Mucosa of stomach (tissue), 1 donor: ENCODE measurements around the gene CFAP43.
A peak's percentile ranks its signal among the peaks of the same experiment; 100 is the strongest.

Experiments used
- H3K27me3 ChIP-seq: one replicate; pipeline ENCODE4 v1.7.0; 2013; ENCODE audit warnings: mild to moderate bottlenecking, low read length; ENCODE audit not compliant: control insufficient read depth, insufficient read depth
- H3K36me3 ChIP-seq: one replicate; pipeline ENCODE4 v1.7.0; 2013; ENCODE audit warnings: low read length; ENCODE audit not compliant: control insufficient read depth, insufficient read depth
- H3K4me1 ChIP-seq: one replicate; pipeline ENCODE4 v1.7.0; 2013; ENCODE audit warnings: mild to moderate bottlenecking, low read length; ENCODE audit not compliant: control insufficient read depth, insufficient read depth
- H3K4me3 ChIP-seq: one replicate; pipeline ENCODE4 v1.7.0; 2013; ENCODE audit warnings: low read length
- H3K9ac ChIP-seq: one replicate; pipeline ENCODE4 v1.7.0; 2013; ENCODE audit warnings: mild to moderate bottlenecking, low read length, moderate library complexity
- H3K9me3 ChIP-seq: one replicate; pipeline ENCODE4 v1.7.0; 2013; ENCODE audit warnings: mild to moderate bottlenecking, low read length, moderate library complexity; ENCODE audit not compliant: control insufficient read depth
- donor health status: Pancreatic carcinoma.

CFAP43 gene

DNA sequence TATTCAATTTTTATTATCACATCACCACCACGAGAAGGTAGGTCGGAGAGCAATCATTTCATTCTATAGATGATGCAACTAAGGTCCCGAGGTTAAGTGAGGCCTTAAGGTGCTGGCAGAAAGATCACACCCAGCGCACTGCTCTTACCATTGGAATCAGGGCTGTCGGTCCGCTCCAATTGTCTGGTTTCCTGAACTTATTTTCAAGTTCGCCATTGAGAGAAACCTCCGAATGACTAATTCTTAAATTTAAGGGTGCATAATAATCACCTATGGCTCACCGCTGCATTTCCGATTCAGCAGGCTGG, 36.2 kb upstream of the CFAP43 start:
- Histone ChIP-seq H3K36me3 (no peaks in the 10 kb centered on the region), H3K9ac (peak overlapping the region; percentile 92), H3K4me1 (peaks cover 8% of the 10 kb centered on the region)

DNA sequence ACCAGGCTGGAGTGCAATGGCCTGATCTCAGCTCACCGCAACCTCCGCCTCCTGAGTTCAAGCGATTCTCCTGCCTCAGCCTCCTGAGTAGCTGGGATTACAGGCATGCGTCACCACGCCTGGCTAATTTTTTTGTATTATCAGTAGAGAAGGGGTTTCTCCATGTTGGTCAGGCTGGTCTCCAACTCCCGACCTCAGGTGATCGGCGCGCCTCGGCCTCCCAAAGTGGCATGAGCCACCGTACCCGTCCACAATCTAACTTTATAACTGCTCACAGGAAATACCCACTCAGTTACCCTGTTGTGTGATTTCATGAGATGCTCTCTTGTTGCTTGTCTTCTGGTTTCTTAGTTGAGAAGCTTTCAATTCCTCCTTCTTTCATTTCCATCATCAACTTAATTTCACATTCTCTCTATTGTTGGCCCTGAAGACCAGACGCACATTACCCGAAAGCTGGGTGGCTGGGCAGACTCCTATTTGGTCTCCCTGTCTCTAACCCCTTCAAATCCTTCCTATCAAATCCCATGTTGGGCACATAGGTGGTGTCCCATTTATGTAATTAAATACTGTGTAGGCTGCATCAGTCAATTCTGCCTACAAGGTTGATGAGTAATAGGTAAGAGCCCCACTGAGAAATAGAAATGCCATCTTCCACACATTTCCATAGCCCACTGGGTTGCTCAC, 35.7 kb upstream of the CFAP43 start:
- Histone ChIP-seq H3K36me3 (no peaks in the 10 kb centered on the region), H3K9me3 (no peaks in the 10 kb centered on the region), H3K4me3 (peak overlapping the region; percentile 39), H3K4me1 (peaks cover 8% of the 10 kb centered on the region), H3K9ac (peak overlapping the region; percentile 92), H3K27me3 (no peaks in the 10 kb centered on the region)

More for the DNA sequence above, 36.2 kb upstream of the CFAP43 start:
- H3K27me3 ChIP-seq: no peaks in the 10 kb centered on the region
- H3K4me3 ChIP-seq: peak overlapping the region; percentile 39
- H3K9me3 ChIP-seq: no peaks in the 10 kb centered on the region

DNA sequence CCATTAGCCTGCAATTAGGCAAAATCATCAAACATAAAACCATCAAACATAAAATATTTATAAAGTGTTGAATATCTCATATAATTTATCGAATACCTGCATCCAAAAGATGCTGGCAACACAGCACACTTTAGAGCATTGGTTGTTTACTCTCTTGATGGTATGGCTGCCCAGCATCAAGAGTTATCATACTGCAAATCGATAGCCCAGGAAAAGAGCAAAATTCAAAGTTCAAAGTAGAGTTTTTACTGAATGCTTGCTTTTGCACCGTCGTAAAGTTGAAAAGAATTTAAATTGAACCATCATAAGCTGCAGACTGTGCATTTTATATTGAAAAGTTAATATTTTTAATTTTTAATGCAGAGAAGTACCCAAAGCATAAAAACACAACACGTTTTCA, 32.6 kb upstream of the CFAP43 start:
- no peak overlapping the region for H3K9ac ChIP-seq
- H3K4me1 ChIP-seq: peaks cover 8% of the 10 kb centered on the region
- H3K9me3 ChIP-seq: no peaks in the 10 kb centered on the region
- H3K27me3 ChIP-seq: no peaks in the 10 kb centered on the region
- H3K4me3 ChIP-seq: no peak overlapping the region
- peaks cover 12% of the 10 kb centered on the region for H3K36me3 ChIP-seq

DNA sequence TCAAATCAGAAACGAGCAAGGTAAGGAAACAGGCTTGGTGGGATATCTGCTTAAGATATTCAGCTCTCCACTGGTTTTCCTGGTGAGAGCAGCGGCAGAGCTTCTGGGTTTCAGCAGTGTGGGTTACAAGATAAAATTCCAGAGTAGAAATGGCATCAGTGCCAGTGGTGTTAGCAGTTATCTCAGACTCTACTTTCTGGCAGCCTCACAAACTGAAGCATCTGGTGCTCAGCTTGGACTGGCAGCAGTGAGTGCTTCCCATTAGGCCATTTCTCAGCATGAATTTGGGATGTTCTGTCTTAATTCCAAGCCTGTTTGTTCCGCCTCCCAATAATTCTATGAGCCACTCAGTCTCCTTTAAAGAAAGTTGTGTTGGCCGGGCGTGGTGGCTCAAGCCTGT, 29.9 kb upstream of the CFAP43 start:
- Histone ChIP-seq H3K9me3 (no peaks in the 10 kb centered on the region), H3K27me3 (no peaks in the 10 kb centered on the region), H3K4me1 (no peaks in the 10 kb centered on the region), H3K36me3 (peaks cover 21% of the 10 kb centered on the region), H3K9ac (no peak overlapping the region), H3K4me3 (no peak overlapping the region)

DNA sequence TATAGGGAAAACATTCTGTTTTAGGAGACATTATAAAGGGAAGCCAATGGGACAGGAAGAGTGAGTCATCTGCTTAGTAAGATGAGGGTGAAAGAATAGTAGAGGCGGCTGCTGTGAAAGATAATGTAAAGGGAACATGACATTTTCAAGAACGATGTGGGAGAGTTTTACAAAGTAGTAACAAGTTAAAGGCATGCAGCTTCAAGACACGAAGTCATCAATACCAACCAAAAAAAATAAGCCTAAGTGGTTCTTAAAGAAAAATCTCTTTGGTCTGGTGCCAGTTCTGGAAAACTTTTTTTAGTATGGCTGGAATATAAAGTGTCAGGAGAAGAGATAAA, 28.6 kb upstream of the CFAP43 start:
- H3K4me3 ChIP-seq: no peak overlapping the region
- H3K27me3 ChIP-seq: no peaks in the 10 kb centered on the region
- H3K9ac ChIP-seq: no peak overlapping the region
- H3K4me1 ChIP-seq: peaks cover 11% of the 10 kb centered on the region
- H3K36me3 ChIP-seq: peaks cover 21% of the 10 kb centered on the region
- no peaks in the 10 kb centered on the region for H3K9me3 ChIP-seq

DNA sequence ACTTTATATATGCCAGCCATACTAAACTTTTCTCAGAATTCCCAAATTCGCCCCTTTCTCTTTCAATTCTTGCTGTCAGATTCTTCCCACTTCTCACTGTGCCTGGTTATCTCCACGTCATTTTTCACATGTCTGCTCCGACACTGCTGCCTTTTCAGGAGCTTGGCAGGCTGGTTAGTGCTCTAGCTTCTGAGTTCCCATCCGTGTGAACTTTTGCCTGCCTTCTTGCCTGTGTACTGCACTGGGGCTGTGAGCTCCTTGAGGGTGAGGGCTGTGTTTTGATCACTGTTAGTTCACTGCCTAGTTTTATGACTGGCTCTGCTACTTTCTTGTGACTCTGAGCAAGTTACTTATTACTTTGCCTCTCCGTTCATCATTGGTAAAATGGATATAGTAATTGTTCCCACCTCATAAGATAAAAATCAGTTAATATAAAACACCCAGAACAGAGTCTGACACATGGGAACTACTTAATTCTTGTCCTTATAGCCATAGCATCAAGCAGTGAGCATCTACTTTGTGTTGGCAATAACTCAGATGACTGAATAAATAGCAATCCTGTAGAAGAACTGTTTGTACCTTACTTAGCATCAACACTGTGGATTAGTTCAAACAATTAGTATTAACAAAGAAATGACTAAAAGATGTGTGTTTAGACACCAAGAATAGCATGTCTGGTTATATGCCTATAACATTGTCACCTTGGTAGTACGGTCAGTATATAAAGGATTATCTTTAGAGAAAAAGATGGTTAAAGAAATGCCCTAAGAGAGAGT, 28.0 kb upstream of the CFAP43 start:
- Histone ChIP-seq H3K4me3 (no peak overlapping the region), H3K9me3 (no peaks in the 10 kb centered on the region), H3K36me3 (peaks cover 21% of the 10 kb centered on the region), H3K27me3 (no peaks in the 10 kb centered on the region), H3K9ac (no peak overlapping the region), H3K4me1 (peaks cover 11% of the 10 kb centered on the region)

DNA sequence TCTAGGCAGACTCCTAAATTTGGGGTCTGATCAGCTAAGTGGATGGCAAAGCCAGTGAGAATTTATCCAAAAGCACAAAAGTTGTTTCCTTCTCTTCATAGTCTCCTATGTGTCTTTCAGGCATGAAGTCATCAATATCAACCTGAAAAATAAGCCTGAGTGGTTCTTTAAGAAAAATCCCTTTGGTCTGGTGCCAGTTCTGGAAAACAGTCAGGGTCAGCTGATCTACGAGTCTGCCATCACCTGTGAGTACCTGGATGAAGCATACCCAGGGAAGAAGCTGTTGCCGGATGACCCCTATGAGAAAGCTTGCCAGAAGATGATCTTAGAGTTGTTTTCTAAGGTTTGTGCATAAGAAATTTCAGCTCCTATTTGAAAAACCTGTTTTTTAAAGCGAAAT, 27.3 kb upstream of the CFAP43 start:
- H3K4me3 ChIP-seq: no peak overlapping the region
- no peak overlapping the region for H3K9ac ChIP-seq
- peaks cover 21% of the 10 kb centered on the region for H3K36me3 ChIP-seq
- no peaks in the 10 kb centered on the region for H3K9me3 ChIP-seq
- no peaks in the 10 kb centered on the region for H3K27me3 ChIP-seq
- H3K4me1 ChIP-seq: peaks cover 11% of the 10 kb centered on the region

DNA sequence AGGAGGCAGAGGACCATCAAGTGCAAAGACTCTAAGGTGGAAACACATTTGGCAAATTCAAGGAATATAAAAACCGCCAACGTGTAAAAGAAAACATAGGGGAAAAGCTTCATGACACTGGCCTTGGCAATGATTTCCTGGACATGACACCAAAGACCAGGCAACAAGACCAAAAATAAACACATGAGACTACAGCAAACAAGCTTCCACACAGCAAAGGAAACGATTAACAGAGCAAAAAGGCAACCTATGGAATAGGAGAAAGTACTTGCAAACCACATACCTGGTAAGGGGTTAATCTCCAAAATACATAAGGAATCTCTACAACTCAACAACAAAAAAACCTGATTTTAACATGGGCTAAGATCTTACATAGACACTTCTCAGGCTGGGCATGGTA, 26.0 kb upstream of the CFAP43 start:
- Histone ChIP-seq H3K9me3 (no peaks in the 10 kb centered on the region), H3K4me3 (no peak overlapping the region), H3K9ac (no peak overlapping the region), H3K4me1 (peaks cover 17% of the 10 kb centered on the region), H3K27me3 (no peaks in the 10 kb centered on the region), H3K36me3 (peaks cover 21% of the 10 kb centered on the region)

DNA sequence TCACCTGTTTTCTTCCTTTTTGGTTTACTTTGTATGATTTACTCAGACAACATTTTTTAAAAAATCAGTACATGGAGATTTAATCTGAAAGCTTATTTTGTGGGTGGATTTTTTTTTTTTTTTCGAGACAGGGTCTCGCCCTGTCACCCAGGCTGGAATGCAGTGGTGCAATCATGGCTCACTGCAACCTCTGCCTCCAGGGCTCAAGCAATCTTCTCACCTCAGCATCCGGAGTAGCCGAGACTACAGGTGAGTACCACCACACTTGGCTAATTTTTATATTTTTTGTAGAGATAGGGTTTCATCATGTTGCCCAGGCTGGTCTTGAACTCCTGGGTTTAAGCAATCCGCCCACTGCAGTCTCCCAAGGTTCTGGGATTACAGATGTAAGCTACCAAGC, 25.1 kb upstream of the CFAP43 start:
- Histone ChIP-seq H3K9me3 (no peaks in the 10 kb centered on the region), H3K4me1 (peaks cover 25% of the 10 kb centered on the region), H3K36me3 (peaks cover 21% of the 10 kb centered on the region), H3K9ac (no peak overlapping the region), H3K27me3 (no peaks in the 10 kb centered on the region), H3K4me3 (no peak overlapping the region)

DNA sequence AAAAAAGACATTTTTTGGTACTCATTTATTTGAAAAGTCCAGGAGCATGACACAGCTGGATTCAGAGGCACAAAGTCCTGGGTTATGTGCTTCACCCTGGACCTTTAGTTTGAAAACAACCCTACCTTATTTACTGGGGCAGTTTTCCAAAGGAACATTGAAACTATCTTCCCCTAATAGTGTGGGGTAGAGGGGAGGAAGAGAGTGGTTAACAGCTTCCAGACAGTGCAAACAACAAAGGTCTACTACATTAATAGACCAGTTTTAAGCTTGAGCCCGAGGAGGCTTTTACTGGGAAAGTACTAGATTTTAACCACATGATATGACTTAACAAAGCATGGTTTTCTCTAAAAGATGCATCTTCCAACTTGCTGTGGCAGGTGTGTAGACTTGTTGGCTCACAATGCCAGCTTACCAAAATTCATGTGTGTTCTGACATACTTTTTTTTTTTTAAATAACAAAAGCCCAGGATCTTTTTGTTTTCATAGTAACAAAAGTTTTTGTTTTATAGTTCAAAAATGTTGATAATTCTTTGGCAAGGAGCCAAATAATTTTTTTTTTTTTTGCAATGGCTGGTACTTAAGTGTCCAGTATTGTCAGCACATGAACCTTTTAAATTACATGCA, 24.3 kb upstream of the CFAP43 start:
- H3K9me3 ChIP-seq: no peaks in the 10 kb centered on the region
- no peaks in the 10 kb centered on the region for H3K27me3 ChIP-seq
- no peak overlapping the region for H3K9ac ChIP-seq
- peaks cover 25% of the 10 kb centered on the region for H3K4me1 ChIP-seq
- no peak overlapping the region for H3K4me3 ChIP-seq
- peaks cover 15% of the 10 kb centered on the region for H3K36me3 ChIP-seq

DNA sequence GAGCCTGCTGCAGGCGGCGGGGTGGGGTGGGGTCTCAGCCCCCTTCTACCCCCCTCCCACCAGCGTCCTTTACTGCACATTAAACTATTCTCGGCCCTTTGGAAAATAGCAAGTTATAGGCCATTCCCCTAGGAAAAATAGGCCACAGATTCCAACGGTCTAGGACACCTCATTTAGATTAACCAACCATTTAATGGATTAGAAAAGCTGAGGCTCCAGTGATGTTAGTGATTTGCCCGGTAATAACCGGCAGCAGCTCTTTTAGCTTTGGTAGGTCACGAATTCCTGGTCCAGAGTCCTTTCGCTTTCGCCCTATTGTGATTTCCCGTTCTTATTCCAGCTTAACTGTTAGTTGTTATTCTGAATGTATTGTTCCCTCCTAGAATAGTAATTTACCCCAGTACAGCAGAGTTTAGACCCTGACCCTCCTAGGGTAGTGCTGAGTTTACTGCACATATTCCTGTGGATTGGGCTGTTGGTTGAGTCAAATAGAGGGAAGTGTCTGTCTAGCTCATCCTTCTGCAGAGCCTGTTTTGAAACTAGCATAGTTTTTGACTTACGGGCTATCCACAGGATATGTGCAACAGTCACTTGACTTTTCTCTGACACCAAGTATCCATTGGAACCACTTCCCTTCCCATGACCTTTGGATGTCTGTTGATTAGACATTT, 23.3 kb upstream of the CFAP43 start:
- no peaks in the 10 kb centered on the region for H3K27me3 ChIP-seq
- H3K9me3 ChIP-seq: no peaks in the 10 kb centered on the region
- H3K9ac ChIP-seq: peak overlapping the region; percentile 94
- H3K36me3 ChIP-seq: peaks cover 15% of the 10 kb centered on the region
- peak overlapping the region; percentile 92 for H3K4me3 ChIP-seq
- peaks cover 25% of the 10 kb centered on the region for H3K4me1 ChIP-seq
